Memory B cell (primary cell): Measurements from ENCODE around the gene NAP1L2.
"Not testable (repeated sequence)": the region's sequence is repeated elsewhere in the genome, so short reads cannot be mapped to it uniquely, and the experiment has no call there.

Source experiments
- ATAC-seq: fragments of 150-1000 bp; cut with Tn5 transposase; 2 replicates; pipeline ENCODE4 v1.10.0; 2021; ENCODE audit warnings: low read depth, mild to moderate bottlenecking, moderate library complexity
- DNase-seq, 2 donors: peaks; one replicate each; pipeline ENCODE4 v3.0.0; 2022; ENCODE audit warnings: low spot score in 2 of 2
- H3K27ac Mint-ChIP-seq: one replicate; pipeline ENCODE4 v1.8.0; 2022; ENCODE audit warnings: mild to moderate bottlenecking, moderate library complexity, mixed read lengths
- H3K27me3 Mint-ChIP-seq: one replicate; pipeline ENCODE4 v1.8.0; 2022; ENCODE audit warnings: mixed read lengths
- H3K36me3 Mint-ChIP-seq: one replicate; pipeline ENCODE4 v1.8.0; 2022; ENCODE audit warnings: mild to moderate bottlenecking, mixed read lengths
- H3K4me1 Mint-ChIP-seq: one replicate; pipeline ENCODE4 v1.8.0; 2022; ENCODE audit warnings: mixed read lengths
- H3K4me3 Mint-ChIP-seq: one replicate; pipeline ENCODE4 v1.8.0; 2022; ENCODE audit warnings: mild to moderate bottlenecking, moderate library complexity, mixed read lengths
- H3K9me3 Mint-ChIP-seq: one replicate; pipeline ENCODE4 v1.8.0; 2022; ENCODE audit warnings: mixed read lengths

NAP1L2 gene, protein sequence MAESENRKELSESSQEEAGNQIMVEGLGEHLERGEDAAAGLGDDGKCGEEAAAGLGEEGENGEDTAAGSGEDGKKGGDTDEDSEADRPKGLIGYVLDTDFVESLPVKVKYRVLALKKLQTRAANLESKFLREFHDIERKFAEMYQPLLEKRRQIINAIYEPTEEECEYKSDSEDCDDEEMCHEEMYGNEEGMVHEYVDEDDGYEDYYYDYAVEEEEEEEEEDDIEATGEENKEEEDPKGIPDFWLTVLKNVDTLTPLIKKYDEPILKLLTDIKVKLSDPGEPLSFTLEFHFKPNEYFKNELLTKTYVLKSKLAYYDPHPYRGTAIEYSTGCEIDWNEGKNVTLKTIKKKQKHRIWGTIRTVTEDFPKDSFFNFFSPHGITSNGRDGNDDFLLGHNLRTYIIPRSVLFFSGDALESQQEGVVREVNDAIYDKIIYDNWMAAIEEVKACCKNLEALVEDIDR

DNA sequence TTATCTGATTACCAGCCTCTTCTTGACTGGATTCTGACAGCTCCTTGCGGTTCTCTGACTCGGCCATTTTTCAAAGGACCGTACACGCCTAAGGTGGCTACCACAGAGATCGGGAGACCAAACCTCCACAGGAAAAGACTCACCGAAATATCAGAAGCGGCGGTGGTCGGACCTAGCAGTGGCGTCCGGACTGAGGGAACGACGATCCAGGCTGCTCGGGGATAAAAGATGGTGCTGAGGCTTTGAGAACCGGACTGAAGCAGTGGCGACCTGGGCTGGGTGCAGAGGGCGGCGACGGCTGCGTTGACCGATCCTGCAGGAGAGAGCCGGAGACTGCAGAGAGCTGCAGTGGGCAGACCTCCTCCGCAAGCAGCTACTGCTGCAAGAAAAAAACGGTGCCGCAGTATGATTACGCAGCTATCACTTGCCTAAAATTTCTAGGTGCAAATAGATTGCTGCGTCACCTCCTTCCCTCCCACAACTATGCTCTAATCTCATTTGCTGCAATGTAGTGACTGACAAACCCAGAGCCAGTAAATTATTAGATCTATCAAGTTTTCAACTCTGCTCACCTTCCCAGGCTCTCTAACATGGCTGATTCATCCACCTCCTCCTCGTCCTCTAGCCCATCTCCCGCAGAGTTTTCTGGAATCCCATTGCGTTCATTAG is at the start of gene NAP1L2:
Gene NAP1L2 (minus strand): TSS at position 426 of the 669 bp plus-strand sequence. CDS start 359 bp downstream, at position 67.
- DNase-seq (no peak), ATAC-seq (peak; percentile 82)
- Mint-ChIP-seq H3K4me1 (peaks cover 6% of the 10 kb centered on the region), H3K27ac (peak within 1 kb of the TSS; percentile 84), H3K9me3 (no peaks in the 10 kb centered on the region), H3K4me3 (peak within 1 kb of the TSS; percentile 78), H3K36me3 (no peaks in the 10 kb centered on the region), H3K27me3 (peaks cover 3% of the 10 kb centered on the region)

DNA sequence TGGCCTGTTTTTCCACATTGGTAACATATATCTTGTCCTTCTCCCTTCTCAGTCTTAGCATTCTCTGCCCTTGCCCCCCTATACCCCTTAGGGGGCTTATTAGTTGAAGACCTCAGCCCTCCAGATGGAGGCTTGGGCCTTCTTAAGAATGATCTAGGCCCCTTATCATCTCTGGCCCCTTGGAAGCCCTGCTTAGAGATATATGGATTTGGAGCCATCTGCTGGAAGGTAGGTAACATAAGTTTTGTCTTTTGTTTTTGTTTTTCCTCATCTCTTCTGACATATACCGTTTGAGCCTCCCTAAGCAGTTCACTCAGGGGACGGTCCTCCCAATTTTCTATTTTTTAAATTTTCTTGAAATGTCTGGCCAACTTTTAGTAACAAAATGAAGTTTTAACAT is 48.3 kb upstream of the NAP1L2 start:
- Mint-ChIP-seq H3K4me1 (no peaks in the 10 kb centered on the region), H3K9me3 (no peaks in the 10 kb centered on the region), H3K27ac (no peak overlapping the region), H3K4me3 (no peak overlapping the region), H3K36me3 (no peaks in the 10 kb centered on the region), H3K27me3 (no peaks in the 10 kb centered on the region)
- no peak for DNase-seq
- ATAC-seq: no peak

DNA sequence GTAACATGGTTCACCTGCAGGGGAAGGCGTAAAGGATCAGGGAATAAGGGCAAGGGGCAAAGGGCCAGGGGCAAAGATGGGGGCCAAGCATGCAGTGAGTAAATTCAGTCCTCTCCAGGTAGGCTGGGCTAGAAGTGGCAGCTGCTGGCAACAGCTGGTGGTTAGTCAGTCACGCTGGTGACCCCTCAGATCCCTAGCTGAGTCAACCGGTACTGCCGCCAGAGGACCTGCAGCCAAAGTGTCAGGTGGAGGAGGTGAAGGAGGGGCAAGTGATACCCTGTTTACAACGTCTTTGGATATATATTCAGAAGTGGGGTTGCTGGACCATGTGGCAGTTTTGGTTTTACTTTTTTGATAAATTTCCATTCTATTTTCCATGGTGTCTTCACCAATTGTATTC is 24.6 kb upstream of the NAP1L2 start:
- H3K27ac Mint-ChIP-seq: no peak overlapping the region
- ATAC-seq (no peak), DNase-seq (no peak)
- no peaks in the 10 kb centered on the region for H3K27me3 Mint-ChIP-seq
- no peaks in the 10 kb centered on the region for H3K36me3 Mint-ChIP-seq
- H3K9me3 Mint-ChIP-seq: no peaks in the 10 kb centered on the region
- no peak overlapping the region for H3K4me3 Mint-ChIP-seq
- H3K4me1 Mint-ChIP-seq: no peaks in the 10 kb centered on the region

DNA sequence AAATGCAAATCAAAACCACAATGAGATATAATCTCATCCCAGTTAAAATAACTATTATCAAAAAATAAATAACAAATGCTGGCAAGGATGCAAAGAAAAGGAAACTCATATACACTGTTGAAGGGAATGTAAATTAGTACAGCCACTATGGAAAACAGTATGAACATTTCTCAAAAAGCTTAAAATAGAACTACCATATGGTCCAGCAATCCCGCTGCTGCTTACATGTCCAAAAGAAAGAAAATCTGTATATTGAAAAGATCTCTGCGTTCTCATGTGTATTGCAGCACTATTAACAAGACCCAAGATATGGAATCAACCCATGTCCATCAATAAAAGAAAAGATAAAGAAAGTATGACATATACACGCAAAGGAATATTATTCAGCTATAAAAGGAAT is 3.0 kb upstream of the NAP1L2 start:
- no peaks in the 10 kb centered on the region for H3K36me3 Mint-ChIP-seq
- ATAC-seq: no peak

DNA sequence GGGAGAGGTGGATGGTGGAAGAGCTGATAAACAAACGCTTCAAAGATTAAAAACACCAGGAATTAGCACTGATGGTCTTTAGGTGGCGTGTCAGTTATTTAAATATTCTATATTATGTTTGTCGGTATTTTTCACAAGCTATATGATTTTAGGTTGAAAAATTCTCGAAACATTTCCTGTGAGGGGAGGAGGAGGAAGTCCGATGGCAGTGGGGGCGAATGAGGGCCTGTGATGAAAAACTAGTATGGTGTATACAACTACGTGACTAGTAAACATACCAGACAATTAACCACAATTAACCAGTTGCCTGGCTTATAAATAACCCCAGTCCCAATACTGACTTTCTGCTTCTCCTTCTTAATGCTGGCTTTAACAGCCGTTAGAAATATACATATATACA is 595 bp upstream of the NAP1L2 start:
- peak overlapping the region; percentile 84 for H3K27ac Mint-ChIP-seq
- H3K36me3 Mint-ChIP-seq: no peaks in the 10 kb centered on the region
- peaks cover 3% of the 10 kb centered on the region for H3K27me3 Mint-ChIP-seq
- H3K9me3 Mint-ChIP-seq: no peaks in the 10 kb centered on the region
- no peak for ATAC-seq
- peaks cover 6% of the 10 kb centered on the region for H3K4me1 Mint-ChIP-seq
- no peak for DNase-seq
- H3K4me3 Mint-ChIP-seq: peak overlapping the region; percentile 78

More for the DNA sequence above, 3.0 kb upstream of the NAP1L2 start:
- H3K9me3 Mint-ChIP-seq: no peaks in the 10 kb centered on the region
- no peak for DNase-seq
- H3K27ac Mint-ChIP-seq: no peak overlapping the region
- peaks cover 3% of the 10 kb centered on the region for H3K27me3 Mint-ChIP-seq
- peaks cover 6% of the 10 kb centered on the region for H3K4me1 Mint-ChIP-seq
- H3K4me3 Mint-ChIP-seq: no peak overlapping the region

DNA sequence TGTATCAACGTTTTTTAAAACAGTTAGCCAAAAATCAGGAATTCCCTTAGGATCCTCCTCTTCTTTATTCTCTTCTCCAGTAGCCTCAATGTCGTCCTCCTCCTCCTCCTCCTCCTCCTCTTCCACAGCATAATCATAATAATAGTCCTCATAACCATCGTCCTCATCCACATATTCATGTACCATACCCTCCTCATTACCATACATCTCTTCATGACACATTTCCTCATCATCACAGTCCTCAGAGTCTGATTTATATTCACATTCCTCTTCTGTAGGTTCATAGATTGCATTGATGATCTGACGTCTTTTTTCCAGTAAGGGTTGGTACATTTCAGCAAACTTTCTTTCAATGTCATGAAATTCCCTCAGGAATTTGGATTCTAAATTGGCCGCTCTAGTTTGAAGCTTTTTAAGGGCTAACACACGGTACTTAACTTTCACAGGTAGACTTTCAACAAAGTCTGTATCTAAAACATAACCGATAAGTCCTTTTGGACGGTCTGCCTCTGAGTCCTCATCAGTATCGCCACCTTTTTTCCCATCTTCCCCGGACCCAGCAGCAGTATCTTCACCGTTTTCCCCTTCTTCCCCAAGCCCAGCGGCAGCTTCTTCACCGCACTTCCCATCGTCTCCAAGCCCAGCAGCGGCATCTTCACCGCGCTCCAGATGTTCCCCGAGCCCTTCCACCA is 771 bp downstream of the NAP1L2 start:
- no peaks in the 10 kb centered on the region for H3K36me3 Mint-ChIP-seq
- peak overlapping the region; percentile 78 for H3K4me3 Mint-ChIP-seq
- peak overlapping the region; percentile 84 for H3K27ac Mint-ChIP-seq
- peaks cover 6% of the 10 kb centered on the region for H3K4me1 Mint-ChIP-seq
- no peak for DNase-seq
- ATAC-seq: no peak
- no peaks in the 10 kb centered on the region for H3K9me3 Mint-ChIP-seq
- peaks cover 3% of the 10 kb centered on the region for H3K27me3 Mint-ChIP-seq

DNA sequence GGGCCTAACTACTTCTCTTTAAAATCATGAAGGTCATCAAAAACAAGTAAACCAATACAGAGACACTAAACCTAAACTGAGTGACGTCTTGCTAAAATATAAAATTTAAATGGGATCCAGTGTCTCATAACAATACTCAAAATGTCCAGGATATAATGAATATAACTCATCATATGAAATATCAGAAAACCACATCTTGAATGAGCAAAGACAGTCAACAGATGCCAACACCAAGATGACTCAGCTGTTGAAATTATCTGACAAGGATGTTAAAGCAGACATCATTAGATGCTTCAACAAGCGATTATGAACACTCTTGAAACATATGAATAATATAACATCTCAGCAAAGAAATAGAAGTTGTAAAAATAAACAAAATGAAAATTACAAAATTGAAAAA is 8.3 kb downstream of the NAP1L2 start:
- peaks cover 5% of the 10 kb centered on the region for H3K9me3 Mint-ChIP-seq

DNA sequence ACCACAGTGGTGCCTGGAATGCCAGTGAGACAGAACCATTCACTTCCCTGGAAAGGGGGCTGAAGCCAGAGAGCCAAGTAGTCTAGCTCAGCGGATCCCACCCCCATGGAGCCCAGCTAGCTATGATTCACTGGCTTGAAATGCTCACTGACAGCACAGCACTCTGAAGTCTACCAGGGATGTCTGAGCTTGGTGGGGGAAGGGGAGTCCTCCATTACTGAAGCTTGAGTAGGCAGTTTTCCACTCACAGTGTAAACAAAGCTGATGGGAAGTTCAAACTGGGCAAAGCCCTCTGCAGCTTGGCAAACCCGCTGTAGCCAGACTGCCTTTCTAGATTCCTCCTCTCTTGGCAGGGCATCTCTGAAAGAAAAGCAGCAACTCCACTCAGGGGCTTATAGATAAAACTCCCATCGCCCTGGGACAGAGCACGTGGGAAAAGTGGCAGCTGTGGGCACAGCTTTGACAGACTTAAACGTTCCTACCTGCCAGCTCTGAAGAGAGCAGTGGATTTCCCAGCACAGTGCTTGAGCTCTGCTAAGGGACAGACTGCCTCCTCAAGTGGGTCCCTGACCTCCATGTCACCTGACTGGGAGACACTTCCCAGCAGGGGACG is 32.0 kb downstream of the NAP1L2 start:
- Mint-ChIP-seq H3K4me1 (no peaks in the 10 kb centered on the region), H3K27me3 (peaks cover 3% of the 10 kb centered on the region), H3K36me3 (no peaks in the 10 kb centered on the region), H3K27ac (no peak overlapping the region), H3K4me3 (no peak overlapping the region), H3K9me3 (no peaks in the 10 kb centered on the region)
- no peak for ATAC-seq
- no peak for DNase-seq

More for the DNA sequence above, 8.3 kb downstream of the NAP1L2 start:
- DNase-seq: no peak
- no peak overlapping the region for H3K4me3 Mint-ChIP-seq
- no peaks in the 10 kb centered on the region for H3K27me3 Mint-ChIP-seq
- no peaks in the 10 kb centered on the region for H3K36me3 Mint-ChIP-seq
- no peak for ATAC-seq
- H3K27ac Mint-ChIP-seq: no peak overlapping the region
- H3K4me1 Mint-ChIP-seq: no peaks in the 10 kb centered on the region

DNA sequence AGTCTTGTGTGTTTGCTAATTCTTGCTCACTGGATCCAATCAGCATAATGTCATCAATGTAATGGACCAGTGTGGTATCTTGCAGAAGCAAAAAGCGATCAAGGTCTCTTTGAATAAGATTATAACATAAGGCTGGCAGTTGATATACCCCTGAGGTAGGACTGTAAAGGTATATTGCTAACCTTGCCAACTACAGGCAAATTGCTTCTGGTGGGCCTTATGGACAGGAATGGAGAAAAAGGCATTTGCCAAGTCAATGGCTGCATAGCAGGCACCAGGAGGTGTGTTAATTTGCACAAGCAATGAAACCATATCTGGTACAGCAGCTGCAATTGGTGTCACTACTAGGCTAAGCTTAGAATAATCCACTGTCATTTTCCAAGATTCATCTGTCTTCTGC is 45.7 kb downstream of the NAP1L2 start:
- ATAC-seq, H3K9me3 Mint-ChIP-seq, H3K36me3 Mint-ChIP-seq, H3K27me3 Mint-ChIP-seq, DNase-seq, H3K27ac Mint-ChIP-seq, H3K4me3 Mint-ChIP-seq, H3K4me1 Mint-ChIP-seq: not testable (repeated sequence)
